ENCODE measurements around the gene C1orf167. TPM values are rescaled to one million over a fixed set of nuclear protein-coding genes. Genes with fewer than 3 reads are reported as not detected.

The C1orf167 gene
- total RNA-seq, 1 experiment from 2014 or later: 0.39 TPM

GRCh38 chr1:11752359-11753088, 9.5 kb upstream of the C1orf167 start:
- Mint-ChIP-seq H3K27me3 (ENCODE audit: low read depth) (peaks cover 16% of the 10 kb centered on the region), H3K27ac (peak overlapping the region; percentile 10 to 75 (median 64); a peak in 4 of 7 replicates), H3K9me3 (peaks cover 11 to 12% of the 10 kb centered on the region in 2 experiments), H3K4me1 (peaks cover 19 to 25% of the 10 kb centered on the region in 2 experiments), H3K36me3 (ENCODE audit: insufficient read depth in 1 of 3, low read depth in 3 of 3) (peaks cover 4 to 24% (median 22%) of the 10 kb centered on the region in 3 experiments; a peak in 6 of 7 replicates), H3K4me3 (no peak overlapping the region)
- no peak for TF ChIP-seq CTCF (conservative IDR thresholded peaks at IDR 0.05)
- no CpG with 5 or more reads among the region's 17 CpGs for WGBS (ENCODE audit: extremely low coverage, insufficient read length, low lambda C conversion rate)
- H2AK5ac ChIP-seq (ENCODE audit: insufficient read length, low read length): no peak overlapping the region
- H4K8ac ChIP-seq (replicated peaks; ENCODE audit: insufficient read length, low read depth, low read length): no peak overlapping the region
- H3K23me2 ChIP-seq (ENCODE audit: insufficient read length, low read depth, low read length, poor library complexity, severe bottlenecking): no peaks in the 10 kb centered on the region
- H2BK20ac ChIP-seq (ENCODE audit: low read depth, low read length, poor library complexity, severe bottlenecking): no peak overlapping the region
- no peak overlapping the region for H3K23ac ChIP-seq (ENCODE audit: insufficient read length, low read depth, low read length)
- no peaks in the 10 kb centered on the region for H3K79me2 ChIP-seq (ENCODE audit: insufficient read depth, low read length)
- no peak overlapping the region for H3K56ac ChIP-seq (ENCODE audit: insufficient read length, low read depth, low read length)
- no peak overlapping the region for H2BK15ac ChIP-seq (ENCODE audit: low read depth, low read length)
- no peaks in the 10 kb centered on the region for H3K9me3 ChIP-seq (ENCODE audit: control insufficient read depth, low read depth, low read length)
- no peaks in the 10 kb centered on the region for H4K20me1 ChIP-seq (ENCODE audit: control insufficient read depth, insufficient read depth, insufficient read length)
- no peak overlapping the region for H3K4me2 ChIP-seq (ENCODE audit: insufficient read depth, insufficient read length, low read length)
- H4K5ac ChIP-seq (ENCODE audit: insufficient read length, low read depth, low read length): no peak overlapping the region
- no peaks in the 10 kb centered on the region for H3K79me1 ChIP-seq (ENCODE audit: insufficient read depth, low read depth, low read length, poor library complexity, severe bottlenecking)
- peak overlapping the region; percentile 4 for H3K18ac ChIP-seq (ENCODE audit: insufficient read length, low read depth, low read length)
- H4K91ac ChIP-seq (ENCODE audit: insufficient read length, low read depth, low read length): no peak overlapping the region
- H3K9ac ChIP-seq (ENCODE audit: extremely low read depth, insufficient read length, low read length): no peak overlapping the region
- no peak overlapping the region for H2BK120ac ChIP-seq (ENCODE audit: low read depth, low read length, poor library complexity, severe bottlenecking)
- no peaks in the 10 kb centered on the region; the same call in 1 of the 2 replicates for H3K27me3 ChIP-seq (ENCODE audit: insufficient read depth, low read length)
- H2BK5ac ChIP-seq (ENCODE audit: insufficient read length, low read length): no peak overlapping the region
- no peak overlapping the region for H2AFZ ChIP-seq (ENCODE audit: low read length)
- H3K4me1 ChIP-seq (ENCODE audit: insufficient read depth, low read length): no peaks in the 10 kb centered on the region; the same call in 1 of the 2 replicates
- no peak for DNase-seq
- H3K14ac ChIP-seq (ENCODE audit: insufficient read depth, low read length): no peak overlapping the region
- no peak overlapping the region for H3T11ph ChIP-seq (ENCODE audit: low read length)
- no peak overlapping the region for H3K4ac ChIP-seq (ENCODE audit: low read depth, low read length)
- no peak overlapping the region for H3K27ac ChIP-seq (ENCODE audit: insufficient read length, low read depth, low read length)
- H2BK12ac ChIP-seq (ENCODE audit: insufficient read length, low read depth, low read length): no peak overlapping the region
